SKM-1 (cell line): ENCODE data around the gene TMEM94.
A peak's percentile ranks its signal among the peaks of the same experiment; 100 is the strongest.
"Not testable (repeated sequence)": the region's sequence is repeated elsewhere in the genome, so short reads cannot be mapped to it uniquely, and the experiment has no call there.

ENCODE experiments used
- DNase-seq: peaks from one replicate; lab custom pipeline; 2025; ENCODE audit not compliant: unreplicated experiment; lab: John Stamatoyannopoulos, UW

The TMEM94 gene

DNA sequence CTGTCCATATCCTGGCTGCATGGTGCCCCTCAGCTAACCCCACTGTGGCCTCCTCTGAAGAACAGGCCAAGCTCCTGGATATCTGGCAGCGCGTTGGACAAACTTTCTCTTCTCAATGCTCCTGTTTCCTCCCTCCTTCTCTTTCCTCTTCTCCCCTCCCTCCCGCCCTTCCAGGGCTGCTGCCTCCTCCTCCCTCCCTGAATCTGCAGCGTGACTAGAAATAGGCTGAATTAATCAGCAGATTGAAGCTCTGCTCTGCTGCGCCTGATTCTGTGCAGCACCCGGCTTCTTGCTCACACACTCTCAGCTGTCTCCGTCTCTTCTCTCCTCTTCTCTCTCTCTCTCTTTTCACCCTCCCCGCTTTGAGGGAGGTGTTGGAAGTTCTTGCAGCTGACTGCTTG lies 19.8 kb downstream of the TMEM94 start:
- DNase-seq, result no peak

DNA sequence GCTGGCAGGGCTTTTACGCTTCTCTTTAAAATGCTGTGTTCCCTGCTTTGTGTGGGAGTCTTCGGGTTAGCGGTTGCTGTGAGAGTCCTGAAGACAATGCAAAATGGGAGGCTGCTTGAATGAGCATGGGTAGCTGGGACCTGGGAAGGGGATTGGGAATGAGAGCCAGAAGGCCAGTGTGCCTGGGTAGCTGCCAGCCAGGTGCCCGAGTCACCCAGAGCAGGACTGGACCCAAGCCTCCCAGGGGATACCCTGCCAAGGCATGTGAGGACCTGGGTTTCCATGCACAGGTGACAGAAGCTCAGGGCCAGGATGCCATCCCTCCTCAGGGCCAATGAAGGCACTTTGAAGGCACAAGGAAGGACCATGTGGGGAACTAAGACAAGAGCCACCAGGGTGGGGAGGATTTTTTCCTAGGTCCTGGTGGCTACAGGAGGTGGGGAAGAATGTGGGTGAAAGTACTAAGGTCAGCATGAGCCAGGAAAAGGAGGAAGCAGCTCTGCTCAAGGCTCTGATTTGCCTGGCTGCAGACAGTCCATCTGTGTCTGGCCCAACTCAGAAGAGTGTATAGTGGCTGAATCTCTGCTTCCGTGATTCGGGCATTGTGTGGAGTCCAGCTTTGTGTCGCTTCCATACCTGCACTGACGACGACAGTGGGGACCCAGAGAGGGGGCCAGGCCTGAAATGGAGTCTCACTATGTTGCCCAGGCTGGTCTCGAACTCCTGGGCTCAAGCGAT lies 20.5 kb downstream of the TMEM94 start:
- no peak for DNase-seq

DNA sequence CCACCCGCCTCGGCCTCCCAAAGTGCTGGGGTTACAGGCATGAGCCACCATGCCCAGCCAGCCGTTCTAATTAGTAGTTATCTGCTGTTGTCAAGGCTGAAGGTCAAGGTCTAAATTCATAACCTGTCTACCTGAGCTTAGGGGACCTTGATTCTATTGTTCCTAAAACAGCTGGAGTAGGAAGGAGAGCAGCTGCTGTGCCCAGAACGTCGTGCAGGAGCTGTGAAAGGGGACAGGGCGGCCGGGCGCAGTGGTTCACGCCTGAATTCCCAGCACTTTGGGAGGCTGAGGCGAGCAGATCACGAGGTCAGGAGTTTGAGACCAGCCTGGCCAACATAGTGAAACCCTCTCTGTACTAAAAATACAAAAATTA lies 21.0 kb downstream of the TMEM94 start:
- not testable (repeated sequence) for DNase-seq

DNA sequence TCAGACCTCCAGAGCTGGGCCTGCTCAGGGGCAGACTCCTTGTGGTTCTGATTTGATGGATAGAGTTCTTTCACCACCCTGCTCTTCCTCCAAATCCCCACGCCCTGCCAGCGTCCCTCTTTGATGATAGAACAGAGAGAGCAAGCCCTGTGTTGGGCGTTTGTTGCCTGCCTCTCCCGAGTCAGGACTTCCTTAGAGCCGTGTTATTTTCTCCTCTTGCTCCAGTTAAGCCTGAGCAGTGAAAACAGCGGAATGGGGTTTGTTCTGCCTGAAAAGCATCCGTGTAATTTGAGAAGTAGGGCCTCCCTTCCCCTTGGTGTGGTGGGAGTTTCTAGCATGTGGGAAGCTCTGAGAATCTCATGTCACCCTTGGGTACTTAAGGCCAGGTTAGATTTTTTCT lies 22.1 kb downstream of the TMEM94 start:
- no peak for DNase-seq

DNA sequence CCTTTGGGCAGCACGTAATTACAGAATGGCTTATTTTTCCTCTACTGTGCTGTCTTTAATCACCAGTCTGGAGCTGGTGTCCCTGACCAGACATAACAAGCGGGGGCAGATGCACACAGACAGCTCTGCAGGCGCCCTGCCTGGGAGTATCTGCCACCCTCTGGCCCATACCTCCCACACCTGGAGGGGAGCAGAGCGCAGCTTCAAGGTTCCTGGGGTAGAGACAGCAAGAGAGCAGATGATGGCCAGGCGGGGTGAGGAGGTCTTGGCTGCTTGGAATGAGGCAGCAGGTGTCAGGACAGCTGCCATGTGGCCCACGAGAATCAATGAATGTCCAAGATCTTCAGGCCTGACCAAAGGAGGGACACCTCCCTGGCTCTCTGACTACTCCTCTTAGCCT lies 23.8 kb downstream of the TMEM94 start:
- DNase-seq, result no peak

DNA sequence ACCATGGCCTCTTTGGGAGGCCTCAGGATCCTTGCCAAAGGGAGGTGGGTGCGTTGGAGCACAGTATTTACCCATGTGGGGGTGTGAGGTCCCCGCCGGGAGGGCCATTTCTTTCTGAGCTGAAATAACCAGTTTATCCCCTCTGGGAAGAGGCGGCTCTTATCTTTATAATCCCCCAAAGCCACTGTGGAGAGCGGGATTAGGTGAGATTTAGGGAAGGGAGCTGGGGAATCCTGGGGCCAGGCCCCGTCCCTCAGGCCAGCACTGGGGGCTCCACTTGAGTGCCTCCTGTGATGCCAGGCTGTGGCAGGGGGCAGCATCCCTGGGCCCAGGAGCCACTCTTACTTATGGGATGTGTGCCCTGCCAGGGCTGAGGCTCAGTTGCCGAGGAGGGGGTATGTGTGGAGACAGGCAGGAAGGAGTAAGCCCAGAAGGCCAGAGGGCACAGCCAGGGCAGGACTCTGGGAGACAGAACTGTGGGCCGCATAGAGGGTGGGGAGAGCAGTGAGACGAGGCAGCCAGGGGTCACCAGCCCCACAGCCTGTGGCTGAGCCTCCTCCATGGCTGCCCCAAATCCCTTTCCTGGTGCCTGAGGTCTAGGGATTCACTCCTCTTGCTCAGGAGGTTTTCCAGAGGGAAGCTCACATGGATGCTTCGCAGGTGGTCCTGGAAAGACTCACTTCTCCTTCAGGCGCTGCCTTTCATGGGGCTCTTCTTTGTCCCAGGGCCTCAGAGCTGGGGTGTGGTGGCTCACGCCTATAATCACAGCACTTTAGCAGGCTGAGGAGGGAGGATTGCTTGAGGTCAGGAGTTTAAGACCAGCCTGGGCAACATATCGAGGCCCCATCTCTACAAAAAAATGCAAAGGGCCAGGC lies 25.0 kb downstream of the TMEM94 start:
- DNase-seq, result no peak

DNA sequence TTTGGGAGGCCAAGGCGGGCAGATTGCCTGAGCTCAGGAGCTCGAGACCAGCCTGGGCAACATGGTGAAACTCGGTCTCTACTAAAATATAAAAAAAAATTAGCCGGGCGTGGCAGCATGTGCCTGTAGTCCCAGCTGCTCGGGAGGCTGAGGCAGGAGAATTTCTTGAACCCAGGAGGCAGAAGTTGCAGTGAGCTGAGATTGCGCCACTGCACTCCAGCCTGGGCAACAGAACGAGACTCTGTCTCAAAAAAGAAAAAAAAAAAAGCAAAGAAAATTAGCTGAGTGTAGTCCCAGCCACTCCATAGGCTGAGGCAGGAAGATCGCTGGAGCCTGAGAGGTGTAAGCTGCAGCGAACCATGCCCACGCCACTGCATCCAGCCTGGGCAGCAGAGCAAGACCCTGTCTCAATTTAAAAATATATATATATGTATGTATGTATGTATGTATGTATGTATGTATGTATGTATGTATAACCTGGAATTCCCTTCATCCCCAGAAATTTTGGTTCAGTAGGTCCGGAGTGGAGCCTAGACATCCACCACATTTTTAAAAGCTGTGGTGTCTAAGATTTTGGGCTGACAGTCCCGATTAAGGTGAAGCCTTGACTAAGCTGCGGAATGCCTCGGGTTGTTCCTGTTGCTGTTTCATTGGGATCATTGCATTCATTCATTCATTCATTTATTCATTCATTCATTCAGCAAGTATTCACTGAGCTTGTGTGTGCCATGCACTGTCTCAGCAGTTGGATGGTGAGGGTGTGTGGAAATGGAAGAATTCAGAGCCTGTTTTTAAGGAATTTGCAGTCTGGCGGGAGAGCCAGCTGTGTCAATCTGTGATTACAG lies 25.9 kb downstream of the TMEM94 start:
- no peak for DNase-seq

DNA sequence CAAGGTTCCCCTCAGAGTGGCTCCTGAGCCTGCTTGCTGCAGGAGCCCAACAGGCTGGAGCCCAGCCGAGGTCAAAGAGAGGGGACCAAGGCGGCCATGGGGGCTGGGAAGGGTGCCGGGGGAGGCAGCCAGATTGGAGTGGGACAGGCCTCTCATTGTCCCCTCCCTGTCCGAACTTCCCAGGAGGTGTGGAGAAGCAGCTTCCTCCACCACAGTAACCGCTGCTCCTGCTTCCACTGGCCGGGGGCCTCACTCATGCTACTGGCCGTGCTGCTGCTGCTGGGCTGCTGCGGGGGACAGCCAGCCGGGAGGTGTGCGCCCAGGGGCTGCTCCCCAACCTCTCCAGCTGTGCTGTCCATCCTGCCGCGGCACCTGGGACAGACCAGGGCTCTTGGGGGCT lies 29.3 kb downstream of the TMEM94 start:
- DNase-seq, result no peak

DNA sequence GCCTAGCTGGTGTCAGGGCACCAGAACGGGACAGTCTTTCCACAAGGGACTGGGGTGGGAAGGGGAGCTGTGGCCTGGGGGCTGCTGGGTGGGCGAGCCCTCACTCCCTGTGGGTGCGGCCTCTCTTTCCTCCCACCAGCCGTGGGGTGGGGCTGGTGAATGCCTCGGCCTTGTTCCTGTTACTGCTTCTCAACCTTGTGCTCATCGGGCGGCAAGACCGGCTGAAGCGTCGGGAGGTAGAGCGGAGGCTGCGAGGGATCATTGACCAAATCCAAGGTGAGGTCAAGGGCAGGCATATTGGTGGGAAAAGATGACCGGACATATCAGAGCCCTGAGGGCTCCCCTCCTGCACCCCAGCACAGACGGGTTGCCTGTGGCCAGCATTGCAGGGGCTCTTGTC lies 29.7 kb downstream of the TMEM94 start:
- no peak for DNase-seq

DNA sequence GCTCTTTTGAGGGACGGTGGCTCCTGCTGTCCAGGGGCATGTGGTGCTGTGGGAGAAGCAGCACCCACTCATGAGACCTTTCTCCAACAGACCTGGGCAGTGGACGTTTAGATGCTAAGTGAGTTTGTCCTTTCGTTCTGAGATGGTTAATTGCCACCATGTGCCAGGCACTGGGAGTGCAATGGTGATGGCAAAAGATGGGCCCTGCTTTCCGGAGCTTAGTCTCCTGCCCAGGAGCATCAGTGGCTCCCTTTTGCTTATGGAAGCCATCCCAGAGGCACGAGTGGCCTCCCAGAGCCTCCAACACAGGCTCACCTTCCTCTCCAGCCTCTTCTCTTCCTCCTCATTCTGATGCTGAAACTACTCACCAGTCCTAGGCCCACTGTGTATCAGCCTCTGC lies 30.5 kb downstream of the TMEM94 start:
- no peak for DNase-seq

DNA sequence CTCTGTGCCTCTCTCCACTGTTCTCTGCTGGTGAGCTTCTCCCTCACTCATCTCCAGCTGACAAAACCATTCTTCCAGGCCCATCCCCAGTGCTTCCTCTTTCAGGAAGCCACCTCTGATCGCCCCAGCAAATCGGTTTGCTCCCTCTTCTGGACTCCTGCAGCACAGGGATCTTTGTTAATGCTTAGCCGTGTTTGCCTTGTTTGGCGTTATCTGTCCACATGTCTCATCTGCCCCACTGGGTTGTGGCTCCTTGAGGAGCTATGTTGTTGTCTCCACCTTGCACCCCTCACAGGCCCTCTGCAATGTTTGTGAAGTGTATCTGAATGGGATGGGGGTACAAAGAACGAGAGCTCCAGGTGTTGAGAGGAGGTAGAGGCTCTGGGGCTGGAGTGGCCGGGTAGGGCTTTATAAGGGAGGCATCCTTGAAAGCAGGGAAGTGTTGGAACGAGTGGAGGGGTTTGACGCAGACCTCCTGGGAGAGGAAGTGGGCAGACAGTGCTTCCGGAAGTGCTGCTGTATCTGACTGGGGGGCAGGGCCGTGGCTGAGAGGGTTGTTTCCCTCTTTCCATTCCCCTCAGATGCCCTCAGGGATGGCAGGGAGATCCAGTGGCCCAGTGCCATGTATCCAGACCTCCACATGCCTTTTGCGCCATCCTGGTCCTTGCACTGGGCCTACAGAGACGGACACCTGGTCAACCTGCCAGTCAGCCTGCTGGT lies 31.1 kb downstream of the TMEM94 start:
- peak; percentile 78 for DNase-seq

DNA sequence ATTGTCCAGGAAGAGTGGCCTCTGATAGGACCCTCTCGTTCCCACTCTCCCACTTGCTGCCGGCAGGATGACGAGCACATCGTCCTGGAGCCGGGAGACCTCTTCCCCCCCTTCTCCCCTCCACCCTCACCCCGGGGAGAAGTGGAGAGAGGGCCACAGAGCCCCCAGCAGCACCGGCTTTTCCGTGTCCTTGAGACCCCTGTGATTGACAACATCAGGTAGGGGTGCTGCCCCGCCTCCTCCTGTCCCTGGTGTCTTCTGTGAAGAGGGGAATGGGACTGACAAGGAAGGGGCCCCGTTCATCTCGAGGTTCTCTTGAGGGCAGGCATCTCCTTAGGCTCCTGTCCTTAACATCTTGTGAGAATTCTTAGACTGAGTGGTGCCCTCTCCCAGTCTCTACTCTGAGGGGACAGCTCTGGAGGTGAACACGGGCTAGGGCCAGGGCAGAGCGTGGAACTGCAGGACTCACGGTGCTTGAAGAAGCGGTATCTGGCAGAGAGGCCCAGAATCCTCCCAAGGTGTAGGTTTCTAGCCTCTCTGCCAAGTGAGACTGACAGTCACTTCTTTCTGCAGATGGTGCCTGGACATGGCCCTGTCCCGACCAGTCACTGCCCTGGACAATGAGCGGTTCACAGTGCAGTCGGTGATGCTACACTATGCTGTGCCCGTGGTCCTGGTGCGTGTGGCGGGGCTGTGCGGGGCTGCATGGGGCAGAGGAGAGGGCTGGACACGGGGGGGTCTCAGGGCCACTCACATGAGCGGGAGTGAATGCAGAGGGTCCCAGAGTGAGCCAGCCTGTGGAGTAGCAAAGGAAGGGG lies 32.5 kb downstream of the TMEM94 start:
- no peak for DNase-seq

DNA sequence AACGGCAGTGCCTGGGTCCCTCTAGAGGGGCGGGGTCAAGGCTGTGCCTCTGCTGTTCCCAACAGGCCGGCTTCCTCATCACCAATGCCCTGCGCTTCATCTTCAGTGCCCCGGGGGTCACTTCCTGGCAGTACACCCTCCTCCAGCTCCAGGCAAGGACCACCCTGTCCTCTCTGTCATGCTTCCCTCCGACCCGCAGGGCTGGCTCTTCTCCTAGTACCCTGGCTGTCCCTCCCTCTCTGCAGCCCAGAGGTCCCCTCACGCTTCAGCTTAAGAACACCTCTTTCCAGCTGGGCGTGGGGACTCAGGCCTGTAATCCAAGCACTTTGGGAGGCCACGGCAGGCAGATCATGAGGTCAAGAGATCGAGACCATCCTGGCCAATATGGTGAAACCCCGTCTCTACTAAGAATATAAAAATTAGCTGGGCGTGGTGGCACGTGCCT lies 33.1 kb downstream of the TMEM94 start:
- no peak for DNase-seq

DNA sequence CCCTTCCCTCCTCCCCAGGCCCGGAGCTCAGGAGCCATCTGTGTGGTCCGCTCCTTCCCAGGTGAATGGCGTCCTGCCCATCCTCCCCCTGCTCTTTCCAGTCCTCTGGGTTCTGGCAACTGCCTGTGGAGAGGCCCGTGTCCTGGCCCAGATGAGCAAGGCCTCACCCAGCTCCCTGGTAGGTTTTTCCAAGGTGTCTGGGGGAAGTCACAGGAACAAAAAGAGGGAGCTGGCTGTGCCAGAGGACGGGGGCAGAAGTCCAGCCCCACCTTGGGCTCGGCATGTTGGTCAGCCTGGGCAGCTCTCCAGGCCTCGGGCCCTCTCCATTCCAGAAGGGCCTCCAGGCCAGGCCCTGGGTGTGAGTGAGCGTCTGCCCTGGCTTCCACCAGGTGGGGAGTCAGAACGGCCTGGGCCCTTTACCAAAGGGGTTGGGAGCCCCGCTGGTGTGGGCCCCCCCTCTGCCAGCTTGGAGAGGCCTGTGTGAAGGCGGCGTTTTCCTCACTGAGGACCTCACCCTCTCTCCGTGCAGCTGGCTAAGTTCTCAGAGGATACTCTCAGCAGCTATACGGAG lies 33.8 kb downstream of the TMEM94 start:
- no peak for DNase-seq

DNA sequence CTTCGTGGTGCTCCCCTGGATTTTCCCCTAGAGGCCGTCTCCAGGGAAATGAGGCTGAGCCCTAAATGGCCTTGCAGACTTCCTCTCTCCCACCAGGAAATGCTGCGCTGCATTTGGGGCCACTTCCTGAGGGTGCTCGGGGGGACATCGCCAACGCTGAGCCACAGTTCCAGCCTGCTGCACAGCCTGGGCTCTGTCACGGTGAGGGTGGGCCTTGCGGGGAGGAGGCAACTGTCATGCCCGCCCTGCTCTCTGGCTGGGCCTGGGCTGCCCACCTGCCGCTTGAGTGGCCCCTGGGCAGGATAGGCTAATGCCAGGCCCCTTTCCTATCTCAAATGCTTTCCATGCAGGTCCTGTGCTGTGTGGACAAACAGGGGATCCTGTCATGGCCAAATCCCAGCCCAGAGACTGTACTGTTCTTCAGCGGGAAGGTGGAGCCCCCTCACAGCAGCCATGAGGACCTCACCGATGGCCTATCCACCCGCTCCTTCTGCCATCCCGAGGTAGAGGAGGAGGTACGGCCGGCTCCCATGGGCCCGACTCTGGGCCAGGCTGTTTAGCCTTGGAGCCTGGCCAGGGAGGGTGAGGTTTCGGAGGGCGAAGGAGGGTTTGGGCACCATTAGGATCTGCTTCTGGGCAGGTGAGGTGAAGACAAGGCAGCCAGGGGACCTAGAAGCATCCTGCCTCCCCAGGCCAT lies 34.7 kb downstream of the TMEM94 start:
- DNase-seq, result no peak

DNA sequence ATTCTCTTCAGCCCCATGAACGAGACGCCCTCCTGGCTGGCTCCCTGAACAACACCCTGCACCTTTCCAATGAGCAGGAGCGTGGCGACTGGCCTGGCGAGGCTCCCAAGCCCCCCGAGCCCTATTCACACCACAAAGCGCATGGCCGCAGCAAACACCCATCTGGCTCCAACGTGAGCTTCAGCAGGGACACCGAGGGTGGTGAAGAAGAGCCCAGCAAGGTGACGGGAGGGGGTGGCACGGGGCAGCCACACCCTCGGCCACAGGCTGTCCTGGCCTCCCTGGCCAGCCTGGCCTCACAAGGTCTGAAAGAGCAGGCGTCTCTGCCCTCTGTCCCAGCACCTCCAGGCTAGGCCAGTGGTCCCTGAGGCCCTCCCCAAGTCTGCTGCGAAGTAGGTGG lies 35.2 kb downstream of the TMEM94 start:
- DNase-seq, result no peak

DNA sequence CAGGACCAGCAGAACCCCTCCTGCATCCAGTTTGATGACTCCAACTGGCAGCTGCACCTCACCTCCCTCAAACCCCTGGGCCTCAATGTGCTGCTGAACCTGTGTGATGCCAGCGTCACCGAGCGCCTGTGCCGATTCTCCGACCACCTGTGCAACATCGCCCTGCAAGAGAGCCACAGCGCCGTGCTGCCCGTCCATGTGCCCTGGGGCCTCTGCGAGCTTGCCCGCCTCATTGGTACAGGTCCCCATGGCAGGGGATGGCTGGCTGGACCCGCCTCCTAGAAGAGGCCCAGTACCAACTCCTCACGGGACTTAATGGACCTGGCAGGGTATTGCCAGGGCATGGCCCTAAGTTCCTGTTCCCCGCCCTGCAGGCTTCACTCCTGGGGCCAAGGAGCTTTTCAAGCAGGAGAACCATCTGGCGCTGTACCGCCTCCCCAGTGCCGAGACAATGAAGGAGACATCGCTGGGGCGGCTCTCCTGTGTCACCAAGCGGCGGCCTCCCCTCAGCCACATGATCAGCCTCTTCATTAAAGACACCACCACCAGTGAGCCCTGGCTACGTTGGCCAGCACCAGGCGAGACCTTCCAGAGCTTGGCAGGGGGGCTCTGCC lies 36.2 kb downstream of the TMEM94 start:
- DNase-seq, result no peak

DNA sequence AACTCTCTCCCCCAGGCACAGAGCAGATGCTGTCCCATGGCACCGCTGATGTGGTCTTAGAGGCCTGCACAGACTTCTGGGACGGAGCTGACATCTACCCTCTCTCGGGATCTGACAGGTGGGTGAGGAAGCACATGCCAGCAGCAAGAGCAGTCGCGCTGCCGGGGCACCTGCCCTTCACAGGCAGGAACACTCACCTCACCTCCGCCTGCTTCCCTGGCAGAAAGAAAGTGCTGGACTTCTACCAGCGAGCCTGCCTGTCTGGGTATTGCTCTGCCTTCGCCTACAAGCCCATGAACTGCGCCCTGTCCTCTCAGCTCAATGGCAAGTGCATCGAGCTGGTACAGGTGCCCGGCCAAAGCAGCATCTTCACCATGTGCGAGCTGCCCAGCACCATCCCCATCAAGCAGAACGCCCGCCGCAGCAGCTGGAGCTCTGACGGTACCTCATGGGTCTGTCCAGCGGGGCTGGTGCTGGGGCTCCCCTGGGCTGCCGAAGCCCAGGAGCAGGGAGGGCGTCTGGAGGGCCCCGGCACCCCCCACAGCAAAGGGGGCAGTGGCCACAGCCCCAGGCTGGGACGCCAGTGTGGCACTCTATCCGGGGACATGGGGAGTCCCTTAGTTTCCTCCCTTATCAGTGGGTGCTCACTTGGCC lies 37.2 kb downstream of the TMEM94 start:
- DNase-seq, result no peak
